ENCODE measurements around the gene GMCL1.

Gene GMCL1

GRCh38 chr2:69846182-69847067 lies 17.0 kb downstream of the GMCL1 start:
- DNase-seq, result no peak
- Histone ChIP-seq H3K36me3 (peaks cover 68% of the 10 kb centered on the region), H3K27ac (no peak overlapping the region), H3K9me3 (ENCODE audit: severe bottlenecking) (no peaks in the 10 kb centered on the region), H3K27me3 (ENCODE audit: insufficient read depth, low read depth, severe bottlenecking) (no peaks in the 10 kb centered on the region), H3K4me3 (ENCODE audit: low read depth, low read length) (no peak overlapping the region)
- no peak for TF ChIP-seq CTCF (IDR thresholded peaks at IDR 0.05; ENCODE audit: low read depth, low read length)

- no peak for DNase-seq
- Histone ChIP-seq H3K9me3 (ENCODE audit: severe bottlenecking) (no peaks in the 10 kb centered on the region), H3K27me3 (ENCODE audit: insufficient read depth, low read depth, severe bottlenecking) (no peaks in the 10 kb centered on the region), H3K4me3 (ENCODE audit: low read depth, low read length) (no peak overlapping the region), H3K27ac (no peak overlapping the region), H3K36me3 (peaks cover 68% of the 10 kb centered on the region)
- no peak for TF ChIP-seq CTCF (IDR thresholded peaks at IDR 0.05; ENCODE audit: low read depth, low read length)
Observed at GRCh38 chr2:69847068-69847828, 17.8 kb downstream of the GMCL1 start.

- H3K27ac ChIP-seq, result no peak overlapping the region
- no peak for DNase-seq
- H3K9me3 ChIP-seq (ENCODE audit: severe bottlenecking), result no peaks in the 10 kb centered on the region
- H3K4me3 ChIP-seq (ENCODE audit: low read depth, low read length), result no peak overlapping the region
- TF ChIP-seq CTCF (IDR thresholded peaks at IDR 0.05; ENCODE audit: low read depth, low read length), result no peak
- H3K27me3 ChIP-seq (ENCODE audit: insufficient read depth, low read depth, severe bottlenecking), result no peaks in the 10 kb centered on the region
- peaks cover 67% of the 10 kb centered on the region for H3K36me3 ChIP-seq
Observed at GRCh38 chr2:69848186-69848790, 18.8 kb downstream of the GMCL1 start.

GRCh38 chr2:69858261-69858660 lies 28.8 kb downstream of the GMCL1 start:
- H3K36me3 ChIP-seq, result peaks cover 4% of the 10 kb centered on the region
- no peaks in the 10 kb centered on the region for H3K27me3 ChIP-seq (ENCODE audit: insufficient read depth, low read depth, severe bottlenecking)
- H3K27ac ChIP-seq, result no peak overlapping the region
- DNase-seq, result no peak
- no peak overlapping the region for H3K4me3 ChIP-seq (ENCODE audit: low read depth, low read length)
- no peak for TF ChIP-seq CTCF (IDR thresholded peaks at IDR 0.05; ENCODE audit: low read depth, low read length)
- H3K9me3 ChIP-seq (ENCODE audit: severe bottlenecking), result no peaks in the 10 kb centered on the region

GRCh38 chr2:69863298-69863697 lies 33.8 kb downstream of the GMCL1 start:
- Histone ChIP-seq H3K27me3 (ENCODE audit: insufficient read depth, low read depth, severe bottlenecking) (no peaks in the 10 kb centered on the region), H3K36me3 (peaks cover 38% of the 10 kb centered on the region), H3K27ac (no peak overlapping the region), H3K9me3 (ENCODE audit: severe bottlenecking) (no peaks in the 10 kb centered on the region), H3K4me3 (ENCODE audit: low read depth, low read length) (no peak overlapping the region)
- no peak for DNase-seq
- no peak for TF ChIP-seq CTCF (IDR thresholded peaks at IDR 0.05; ENCODE audit: low read depth, low read length)
